Right kidney (tissue), 9 donors: ENCODE measurements around the gene ESM1.
"Not testable (repeated sequence)": the region's sequence is repeated elsewhere in the genome, so short reads cannot be mapped to it uniquely, and the experiment has no call there.

Experiments
- DNase-seq: peaks from one replicate; pipeline ENCODE4 v3.0.0-alpha.2; 2016
- long read RNA-seq, 8 donors: transcript quantifications; one replicate each; lab custom pipeline, GENCODE V29; 2026

The ESM1 gene
- long read RNA-seq, donor 1, partial matches to known transcripts = 0 of 3 reads
- long read RNA-seq, donor 1, other reads (novel, unspliced or antisense) = 0 of 3 reads
- long read RNA-seq, donor 2 = 0 reads
- long read RNA-seq, donor 3, partial matches to known transcripts = 0 of 2 reads
- long read RNA-seq, donor 3, other reads (novel, unspliced or antisense) = 0 of 2 reads
- long read RNA-seq, donor 4, partial matches to known transcripts = 0 of 3 reads
- long read RNA-seq, donor 4, other reads (novel, unspliced or antisense) = 0 of 3 reads
- long read RNA-seq, donor 5, partial matches to known transcripts = 0 of 2 reads
- long read RNA-seq, donor 5, other reads (novel, unspliced or antisense) = 0 of 2 reads
- long read RNA-seq, donor 6, partial matches to known transcripts = 0 of 4 reads
- long read RNA-seq, donor 6, other reads (novel, unspliced or antisense) = 0 of 4 reads
- long read RNA-seq, donor 7, partial matches to known transcripts = 0 of 1 reads
- long read RNA-seq, donor 7, other reads (novel, unspliced or antisense) = 0 of 1 reads
- long read RNA-seq, donor 8, partial matches to known transcripts = 0 of 4 reads
- long read RNA-seq, donor 8, other reads (novel, unspliced or antisense) = 0 of 4 reads

DNA sequence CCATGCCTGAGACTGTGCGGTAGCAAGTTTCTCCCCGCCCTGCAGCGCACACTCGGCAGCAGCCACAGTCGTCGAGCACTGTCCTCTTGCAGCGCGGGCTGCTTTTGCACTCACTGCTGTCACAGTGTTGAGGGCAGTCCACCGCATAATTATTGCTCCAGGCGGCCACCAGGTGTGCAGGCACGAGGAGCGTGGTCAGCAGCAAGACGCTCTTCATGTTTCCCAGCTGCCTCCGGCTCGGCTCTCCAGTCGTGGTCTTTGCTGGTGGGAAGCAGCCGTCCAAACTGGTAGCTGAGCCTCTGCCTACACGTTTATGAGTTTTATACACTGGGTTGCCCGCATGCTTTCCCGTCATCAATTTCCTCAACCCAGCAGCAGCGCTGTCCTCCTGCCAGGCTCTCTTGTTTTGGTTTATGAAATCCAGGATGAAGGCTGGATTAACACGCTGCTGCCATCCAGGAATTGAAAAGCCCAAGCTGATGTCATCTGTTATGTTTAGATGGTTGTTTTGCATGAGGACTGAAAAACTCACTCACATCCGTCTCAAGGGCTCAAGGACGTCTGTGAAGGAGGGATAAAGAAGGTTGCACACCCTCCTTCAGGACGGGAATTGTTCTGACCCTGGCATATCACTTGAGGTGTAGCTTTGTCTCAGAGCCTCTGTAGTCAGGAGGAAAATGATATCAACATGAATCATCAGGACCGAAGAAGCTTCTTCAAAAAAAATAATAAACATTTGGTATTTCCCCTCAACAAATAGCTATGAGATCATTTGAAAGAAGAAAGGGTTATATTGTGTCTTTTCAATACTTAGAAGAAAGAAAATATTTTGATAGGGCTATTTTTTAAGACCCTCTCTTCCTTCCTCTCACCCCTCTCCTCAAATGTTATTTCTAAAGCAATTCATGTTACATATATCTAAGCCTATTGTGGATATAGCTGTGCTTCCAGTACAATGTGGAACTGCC is at the start of gene ESM1:
Gene ESM1 (minus strand): TSS at position 293 of the 968 bp plus-strand sequence. CDS start 76 bp downstream, at position 217.
- DNase-seq = peak; percentile 28

DNA sequence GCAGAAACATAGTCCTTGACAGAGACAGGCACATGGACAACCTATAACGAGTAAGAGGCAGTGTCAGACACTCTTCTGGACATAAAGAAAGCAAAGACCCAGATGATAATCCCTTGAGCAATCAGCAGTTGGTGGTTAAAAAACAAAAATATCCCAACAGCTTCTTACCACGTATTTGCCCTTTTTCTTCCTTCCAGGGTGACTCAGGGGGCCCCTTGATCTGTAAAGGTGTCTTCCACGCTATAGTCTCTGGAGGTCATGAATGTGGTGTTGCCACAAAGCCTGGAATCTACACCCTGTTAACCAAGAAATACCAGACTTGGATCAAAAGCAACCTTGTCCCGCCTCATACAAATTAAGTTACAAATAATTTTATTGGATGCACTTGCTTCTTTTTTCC is 48.2 kb upstream of the ESM1 start:
- no peak for DNase-seq

DNA sequence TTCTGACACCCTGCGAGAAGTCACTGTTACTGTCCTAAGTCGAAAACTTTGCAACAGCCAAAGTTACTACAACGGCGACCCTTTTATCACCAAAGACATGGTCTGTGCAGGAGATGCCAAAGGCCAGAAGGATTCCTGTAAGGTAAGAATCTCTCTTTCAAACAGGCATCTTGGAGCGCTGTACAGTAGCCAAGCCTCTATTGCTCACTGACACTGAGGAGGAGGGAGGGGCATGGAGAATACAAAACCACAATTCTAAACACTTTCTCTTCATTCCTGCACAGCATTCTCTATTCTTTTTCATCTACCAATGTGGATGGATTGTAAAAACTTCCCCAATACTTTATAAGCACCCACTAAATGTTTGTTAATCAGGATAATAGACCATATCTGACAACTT is 46.1 kb upstream of the ESM1 start:
- no peak for DNase-seq

- no peak for DNase-seq
Measured at GRCh38 chr5:55030676-55031369, 45.4 kb upstream of the ESM1 start.

DNA sequence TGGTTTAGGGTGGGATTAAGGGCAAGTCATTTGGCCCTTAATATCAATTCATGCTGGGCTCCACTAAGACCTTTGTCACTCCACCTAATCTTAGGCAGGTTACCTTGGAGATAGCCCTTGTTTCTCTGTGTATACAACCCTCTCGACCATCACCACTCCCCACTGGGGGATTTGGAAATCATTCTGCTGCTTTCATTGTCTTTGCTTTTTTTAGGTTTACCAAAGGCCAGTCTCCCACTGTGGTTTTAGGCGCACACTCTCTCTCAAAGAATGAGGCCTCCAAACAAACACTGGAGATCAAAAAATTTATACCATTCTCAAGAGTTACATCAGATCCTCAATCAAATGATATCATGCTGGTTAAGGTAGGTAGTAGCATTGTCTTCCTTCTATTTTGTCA is 44.8 kb upstream of the ESM1 start:
- no peak for DNase-seq

- DNase-seq = no peak
Measured at GRCh38 chr5:55027595-55027994, 42.2 kb upstream of the ESM1 start.

DNA sequence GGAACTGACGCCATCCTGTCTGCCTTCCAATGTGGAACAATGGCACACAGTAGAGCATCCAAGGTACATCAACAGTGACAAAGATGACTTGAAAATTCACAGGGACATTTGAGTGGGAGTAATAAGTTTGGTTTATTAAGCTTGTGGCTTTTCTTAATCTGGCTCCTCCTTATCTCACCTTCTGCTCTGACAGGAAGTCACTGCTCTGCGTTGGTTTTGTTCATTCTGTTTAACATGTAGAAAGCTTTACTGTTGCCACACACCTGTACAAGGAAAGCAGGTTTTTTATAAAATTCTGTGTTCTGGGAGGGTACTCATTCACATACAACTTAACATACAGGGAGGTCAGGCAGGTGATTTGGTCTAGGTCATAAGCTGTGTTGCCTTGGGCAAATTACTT is 37.1 kb upstream of the ESM1 start:
- DNase-seq = no peak

DNA sequence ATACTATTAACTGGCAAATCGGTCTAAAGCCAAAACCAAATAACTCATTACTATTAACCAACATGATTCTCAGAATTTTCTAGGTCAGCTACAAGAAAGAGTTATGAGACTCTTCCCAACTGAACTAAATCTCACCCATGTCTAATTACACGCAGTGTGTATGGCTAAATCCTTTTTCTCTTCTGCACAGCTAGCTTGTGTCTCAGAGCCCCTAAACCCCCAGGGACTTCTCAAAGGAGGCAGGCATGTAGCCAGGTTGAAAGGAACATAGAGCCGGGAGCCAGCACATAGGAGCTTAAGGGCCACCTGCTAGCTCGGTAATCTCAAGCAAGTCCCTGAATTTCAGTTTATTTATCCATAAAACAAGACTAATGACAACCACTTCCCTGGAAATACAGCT is 36.4 kb upstream of the ESM1 start:
- DNase-seq = no peak

- no peak for DNase-seq
Measured at GRCh38 chr5:55021410-55021809, 36.0 kb upstream of the ESM1 start.

DNA sequence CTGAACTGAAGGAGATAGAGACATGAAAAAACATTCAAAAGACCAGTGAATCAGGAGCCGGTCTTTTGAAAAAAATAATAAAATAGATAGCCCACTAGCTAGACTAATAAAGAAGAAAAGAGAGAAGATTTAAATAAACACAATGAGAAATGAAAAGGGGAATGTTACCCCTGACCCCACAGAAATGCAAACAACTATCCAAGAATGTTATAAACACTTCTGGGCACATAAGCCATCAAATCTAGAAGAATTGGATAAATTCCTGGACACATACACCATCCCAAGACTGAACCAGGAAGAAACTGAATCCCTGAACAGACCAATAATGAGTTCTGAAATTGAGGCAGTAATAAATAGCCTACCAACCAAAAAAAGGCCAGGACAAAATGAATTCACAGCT is 24.8 kb upstream of the ESM1 start:
- DNase-seq = not testable (repeated sequence)

- DNase-seq = no peak
Measured at GRCh38 chr5:55004729-55005128, 19.3 kb upstream of the ESM1 start.

DNA sequence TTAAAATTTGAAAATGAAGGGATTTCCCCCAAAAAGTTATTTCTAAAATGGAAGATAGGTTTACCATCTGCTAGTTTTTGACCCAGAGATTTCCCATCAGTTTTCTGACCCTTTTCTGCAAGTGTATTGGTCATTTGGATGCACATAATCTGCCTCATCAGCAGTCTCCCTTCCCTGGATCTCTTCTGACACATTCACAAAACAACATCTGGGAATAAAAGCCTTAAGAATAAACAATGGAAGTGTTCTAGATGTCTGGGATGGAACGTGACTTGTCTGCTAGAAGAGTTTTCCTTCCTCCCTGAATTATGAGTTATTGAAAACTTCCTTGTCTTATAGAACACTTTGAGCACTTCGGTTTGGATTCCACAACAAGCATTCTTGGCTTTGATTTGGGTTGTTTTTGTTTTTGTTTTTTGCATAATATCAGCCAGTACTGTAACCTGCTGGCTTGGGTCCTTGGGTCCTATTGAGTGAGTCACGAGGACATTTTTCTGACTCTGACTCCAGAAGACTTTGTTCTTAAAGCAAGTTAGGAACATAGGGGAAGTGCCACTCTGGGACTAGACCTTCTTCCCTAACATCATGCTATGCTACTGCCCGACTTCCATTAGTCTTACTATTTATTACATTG is 18.2 kb upstream of the ESM1 start:
- no peak for DNase-seq

DNA sequence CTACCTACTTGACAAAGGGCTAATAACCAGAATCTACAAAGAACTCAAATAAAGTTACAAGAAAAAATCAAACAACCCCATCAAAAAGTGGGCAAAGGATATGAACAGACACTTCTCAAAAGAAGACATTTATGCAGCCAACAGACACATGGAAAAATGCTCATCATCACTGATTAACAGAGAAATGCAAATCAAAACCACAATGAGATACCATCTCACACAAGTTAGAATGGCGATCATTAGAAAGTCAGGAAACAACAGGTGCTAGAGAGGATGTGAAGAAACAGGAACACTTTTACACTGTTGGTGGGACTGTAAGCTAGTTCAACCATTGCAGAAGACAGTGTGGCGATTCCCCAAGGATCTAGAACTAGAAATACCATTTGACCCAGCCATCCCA is 16.8 kb upstream of the ESM1 start:
- DNase-seq = not testable (repeated sequence)

DNA sequence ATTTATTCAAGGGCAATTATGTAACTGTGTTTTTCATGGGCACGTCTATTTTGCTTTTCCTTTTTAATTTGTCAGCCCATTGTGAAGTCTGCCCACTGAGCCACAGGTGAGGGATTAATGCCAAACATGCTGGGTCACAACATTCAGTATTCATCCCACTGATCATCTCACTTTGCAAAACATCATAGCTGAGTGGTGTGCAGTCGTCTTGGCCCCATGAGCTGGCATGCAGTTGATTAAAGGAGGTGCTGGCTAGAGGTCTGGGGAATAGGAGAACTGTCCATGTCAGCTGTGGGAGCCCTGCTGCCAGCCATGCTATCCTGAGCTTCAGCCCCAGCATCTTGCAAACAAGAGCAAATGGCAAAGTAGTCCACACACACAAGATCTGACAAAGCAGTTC is 11.7 kb upstream of the ESM1 start:
- no peak for DNase-seq

DNA sequence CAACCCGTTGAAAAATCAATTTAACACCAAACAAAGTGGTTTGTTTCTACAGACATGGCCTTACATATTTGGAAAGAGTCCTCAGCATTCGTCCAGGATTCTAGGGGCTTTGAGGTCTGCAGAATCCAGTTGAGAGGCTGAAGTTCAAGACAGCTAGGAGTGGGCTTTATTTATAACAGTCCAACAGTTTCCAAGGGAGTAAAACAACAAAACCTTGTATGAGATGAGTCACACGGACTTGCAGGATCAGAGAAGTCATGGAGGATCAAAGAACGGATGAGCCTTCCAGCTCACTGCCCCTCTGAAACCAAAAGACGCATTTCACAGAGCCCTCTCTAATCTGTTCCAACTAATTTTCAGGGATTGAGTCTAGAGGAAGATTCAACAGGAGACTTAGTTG is 11.1 kb upstream of the ESM1 start:
- no peak for DNase-seq

- no peak for DNase-seq
Measured at GRCh38 chr5:54995168-54995567, 9.8 kb upstream of the ESM1 start.

DNA sequence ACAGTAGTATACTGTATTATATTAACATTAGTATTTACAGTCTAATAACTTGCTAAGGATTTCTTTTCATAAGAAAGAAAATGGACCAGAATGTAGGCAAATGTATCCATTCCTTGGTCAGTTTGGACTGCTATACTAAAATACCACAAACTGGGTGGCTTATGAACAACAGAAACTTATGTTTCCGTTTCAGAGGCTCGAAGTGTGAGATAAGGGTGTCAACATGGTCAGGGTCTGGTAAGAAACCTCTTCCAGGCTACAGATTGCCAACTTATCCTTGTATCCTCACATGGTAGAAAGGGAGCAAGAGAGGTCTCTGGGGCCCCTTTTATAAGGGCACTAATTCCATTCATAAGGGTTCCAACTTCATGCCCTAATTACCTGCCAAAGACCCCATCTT is 9.2 kb upstream of the ESM1 start:
- DNase-seq = no peak

GRCh38 chr5:54993318-54993717 is 7.9 kb upstream of the ESM1 start:
- no peak for DNase-seq

GRCh38 chr5:54991416-54991815 is 6.0 kb upstream of the ESM1 start:
- DNase-seq = no peak

- no peak for DNase-seq
Measured at GRCh38 chr5:54990841-54991258, 5.5 kb upstream of the ESM1 start.

DNA sequence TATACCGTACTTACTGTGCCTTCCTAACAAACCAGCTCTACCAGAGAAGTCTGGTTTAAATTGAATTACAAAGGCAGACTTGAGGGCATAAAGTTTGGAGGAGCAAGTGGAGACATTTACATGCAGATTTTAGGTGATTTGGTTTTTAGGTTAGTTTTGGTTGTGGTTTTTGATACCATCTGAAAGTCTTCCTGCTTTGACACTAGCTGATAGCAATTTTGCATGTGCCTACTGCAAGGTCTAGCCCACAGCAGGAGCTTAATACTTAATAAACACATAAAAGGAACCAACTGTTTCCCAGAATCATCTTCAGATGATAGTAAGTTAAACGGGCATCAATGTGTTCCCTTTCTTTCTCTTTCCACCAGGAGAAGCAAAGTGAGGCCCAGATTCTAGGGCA is 3.4 kb upstream of the ESM1 start:
- DNase-seq = no peak

DNA sequence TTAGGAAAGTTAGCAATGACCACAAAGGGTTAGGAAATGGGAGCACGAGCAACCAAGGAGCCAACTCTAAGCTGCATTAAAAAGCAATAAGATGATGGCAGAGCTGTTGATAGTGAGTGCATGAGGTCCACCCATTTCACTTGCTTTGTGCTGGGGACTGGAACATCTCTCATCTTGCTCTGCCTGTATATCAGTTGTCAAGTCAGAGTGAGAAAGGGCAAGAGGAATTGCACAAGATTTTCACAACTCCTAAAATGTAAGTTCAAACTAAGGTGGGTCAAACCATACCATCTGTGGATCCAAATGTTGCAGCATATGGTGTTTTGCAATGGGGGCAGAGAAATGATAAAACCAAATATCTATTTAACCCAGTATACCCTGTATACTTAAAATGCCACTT is 2.8 kb upstream of the ESM1 start:
- no peak for DNase-seq
